HepG2 (cell line): ENCODE data around the gene TTLL11. TPM values are rescaled to one million over a fixed set of nuclear protein-coding genes. Genes with fewer than 3 reads are reported as not detected.

Experiments
- ATAC-seq: fragments of 200-7000 bp; cut with Tn5 transposase; 3 replicates; pipeline ENCODE4 v1.9.1; 2020; ENCODE audit warnings: mild to moderate bottlenecking, moderate library complexity
- BruUV-seq: library from RNA; stranded (reverse); fragments of 400-500 nt; replicated peaks from 2 replicates; lab custom pipeline; 2021; lab: Mats Ljungman, UMichigan
- CTCF ChIA-PET: fragments of 300-600 bp; formaldehyde crosslinking; extraction: SDS; loops from one replicate; lab custom pipeline; 2021; ENCODE audit warnings: low total read pairs, inconsistent platforms, low intra/inter-chr PET ratio; lab: Yijun Ruan, JAX
- POLR2A ChIA-PET: fragments of 350-600 bp; sonication (Branson Sonifier 250); formaldehyde crosslinking; loops from one replicate; lab custom pipeline; 2020; ENCODE audit warnings: antibody characterized with exemption, inconsistent platforms; lab: Yijun Ruan, JAX
- DNase-seq: peaks from one replicate; pipeline ENCODE4 v3.0.0-alpha.2; 2015; ENCODE audit warnings: low spot score
- FAIRE-seq: peaks from 3 replicates; lab custom pipeline; 2011; peaks lifted over from hg19 to GRCh38; lab: Jason Lieb, UNC
- H2AFZ ChIP-seq: one replicate; pipeline ENCODE4 v1.6.1; 2011; ENCODE audit warnings: low read length, inconsistent platforms
- H3K27ac ChIP-seq: fragments of 300-600 bp; 3 replicates; pipeline ENCODE4 v1.8.0; 2011; ENCODE audit warnings: mixed run types, mild to moderate bottlenecking, mixed read lengths, low read length, inconsistent platforms; ENCODE audit not compliant: insufficient read depth; ENCODE audit errors: extremely low read length
- H3K27me3 ChIP-seq, 2 experiments: fragments of 200-600 bp in 1 of 2; 2 replicates in 1 of 2; 3 replicates in 1 of 2; pipeline versions ENCODE4 v1.6.0 to v1.8.0; 2011; ENCODE audit warnings: low read length in 2 of 2, mild to moderate bottlenecking in 2 of 2, moderate library complexity in 2 of 2, inconsistent platforms in 1 of 2; ENCODE audit not compliant: insufficient read depth in 2 of 2, control insufficient read depth in 1 of 2
- H3K36me3 ChIP-seq, 2 experiments: fragments of 200-600 bp in 1 of 2; replicated peaks in 1 of 2; 2 replicates in 1 of 2; 3 replicates in 1 of 2; pipeline versions ENCODE4 v1.5.1 to v1.8.0; 2011; ENCODE audit warnings: low read length in 2 of 2, inconsistent platforms in 1 of 2; ENCODE audit not compliant: insufficient read depth in 2 of 2, control insufficient read depth in 1 of 2
- H3K4me1 ChIP-seq: 2 replicates; pipeline ENCODE4 v1.5.1; 2012; ENCODE audit warnings: low read length, inconsistent platforms; ENCODE audit not compliant: insufficient read depth
- H3K4me2 ChIP-seq: 2 replicates; pipeline ENCODE4 v1.6.0; 2011; ENCODE audit warnings: low read depth, low read length, inconsistent platforms
- H3K4me3 ChIP-seq, 3 experiments: fragments of 200-600 bp in 1 of 3; sonication (generic), shearing (Covaris generic) in 1 of 3; replicated peaks in 1 of 3; 2 replicates each; pipeline ENCODE4 v1.5.1; 2011 to 2016; ENCODE audit warnings: low read length in 3 of 3, inconsistent platforms in 2 of 3, low read depth in 2 of 3, mild to moderate bottlenecking in 2 of 3, control low read depth in 1 of 3, mixed read lengths in 1 of 3; ENCODE audit not compliant: insufficient read depth in 1 of 3
- H3K79me2 ChIP-seq: one replicate; pipeline ENCODE4 v1.6.1; 2011; ENCODE audit warnings: low read length, inconsistent platforms; ENCODE audit not compliant: insufficient read depth
- H3K9ac ChIP-seq: 2 replicates; pipeline ENCODE4 v1.6.0; 2011; ENCODE audit warnings: mild to moderate bottlenecking, low read depth, low read length, inconsistent platforms; ENCODE audit not compliant: insufficient read depth
- H3K9me3 ChIP-seq: 2 replicates; pipeline ENCODE4 v1.5.1; 2012; ENCODE audit warnings: mild to moderate bottlenecking, low read length
- H4K20me1 ChIP-seq: 2 replicates; pipeline ENCODE4 v1.6.0; 2011; ENCODE audit warnings: inconsistent platforms, mild to moderate bottlenecking, low read length, moderate library complexity; ENCODE audit not compliant: insufficient read depth
- ATRX ChIP-seq: sonication (generic); formaldehyde crosslinking; IDR thresholded peaks from 2 replicates; pipeline ENCODE4 v1.4.0; 2020; ENCODE audit warnings: missing genetic modification reagents, borderline replicate concordance
- BHLHE40 ChIP-seq: IDR thresholded peaks from 2 replicates; pipeline ENCODE4 v1.6.1; 2011; ENCODE audit warnings: low read length, improper control_type of control experiment
- HINFP ChIP-seq: sonication (generic); formaldehyde crosslinking; IDR thresholded peaks from 2 replicates; pipeline ENCODE4 v1.4.0; 2020; ENCODE audit warnings: low read depth, mild to moderate bottlenecking, missing genetic modification reagents
- KAT8 ChIP-seq: IDR thresholded peaks from 2 replicates; pipeline ENCODE4 v1.6.1; 2016; ENCODE audit warnings: missing genetic modification reagents, missing compliant biosample characterization
- MYPOP ChIP-seq: sonication (generic); formaldehyde crosslinking; IDR thresholded peaks from 2 replicates; pipeline ENCODE4 v1.8.1; 2023; ENCODE audit warnings: mild to moderate bottlenecking, moderate library complexity, missing genetic modification reagents
- PHB2 ChIP-seq: fragments of 450-650 bp; IDR thresholded peaks from 2 replicates; pipeline ENCODE4 v1.6.1; 2018; ENCODE audit not compliant: partially characterized antibody
- SP2 ChIP-seq: sonication (generic); formaldehyde crosslinking; IDR thresholded peaks from 2 replicates; pipeline ENCODE4 v1.5.1; 2020; ENCODE audit warnings: mild to moderate bottlenecking, missing genetic modification reagents
- ZNF629 ChIP-seq: sonication (generic); formaldehyde crosslinking; conservative IDR thresholded peaks from 2 replicates; pipeline ENCODE4 v1.5.0; 2020; ENCODE audit warnings: missing genetic modification reagents
- ZNF761 ChIP-seq: sonication (generic); formaldehyde crosslinking; conservative IDR thresholded peaks from 2 replicates; pipeline ENCODE4 v1.4.0; 2020; ENCODE audit warnings: mild to moderate bottlenecking, missing genetic modification reagents
- WGBS: methylation state at CpG from one replicate; pipeline ENCODE4 v1.1.6; 2017; ENCODE audit warnings: low lambda C conversion rate; 5-methylcytosine and 5-hydroxymethylcytosine counted together
- in situ Hi-C: cut with HindIII; loops from 2 replicates; pipeline ENCODE4 v1.10.0; 2017; ENCODE audit warnings: low pct_unique_long_range_greater_than_20kb; ENCODE audit not compliant: extremely low pct_ligation_motif_present
- intact Hi-C: fragments of 100-400 bp; cut with micrococcal nuclease; formaldehyde crosslinking; loops from one replicate; pipeline ENCODE4 v1.10.0; 2022; ENCODE audit not compliant: unreplicated experiment
- polyA plus RNA-seq, 8 experiments: library from polyadenylated mRNA; depleted of rRNA in 3 of 8; stranded (reverse) in 7 of 8; unstranded in 1 of 8; fragments of >200 nt; fragmentation: Illumina TruSeq in 4 of 8; extraction: Trizol in 4 of 8; gene quantifications; 2 replicates each; pipeline versions ENCODE4 v1.2.1 to v1.2.3, GENCODE V29; 2011 to 2016; ENCODE audit warnings: low read depth in 4 of 8, missing spikeins in 1 of 8, mixed read lengths in 1 of 8; ENCODE audit not compliant: insufficient read depth in 1 of 8
- total RNA-seq, 5 experiments: library from RNA; depleted of rRNA; stranded (reverse); fragments of >200 nt; fragmentation: Illumina TruSeq; extraction: Trizol; gene quantifications; 2 replicates each; pipeline ENCODE4 v1.2.3, GENCODE V29; 2016; ENCODE audit warnings: low read depth in 1 of 5

TTLL11 gene
- total and polyA plus RNA-seq, 2 of the 13 experiments (the other 11 are each of a cell fraction or from before 2014, with no cell fraction given): 4.5 to 5.2 TPM

GRCh38 chr9:121833061-121833460 lies 260.0 kb downstream of the TTLL11 start:
- ChIA-PET POLR2A (no interaction called here), CTCF (no interaction called here)
- Histone ChIP-seq H3K79me2 (no peaks in the 10 kb centered on the region), H3K4me2 (no peak overlapping the region), H3K9me3 (no peaks in the 10 kb centered on the region), H3K27me3 (peaks cover 3 to 18% of the 10 kb centered on the region in 2 experiments; a peak in 3 of 5 replicates), H3K4me3 (no peak overlapping the region), H3K36me3 (no peaks in the 10 kb centered on the region), H2AFZ (no peak overlapping the region), H3K4me1 (peaks cover 17% of the 10 kb centered on the region), H3K9ac (no peak overlapping the region), H4K20me1 (no peaks in the 10 kb centered on the region), H3K27ac (no peak overlapping the region)
- in situ Hi-C loops: no loop called here
- DNase-seq: no peak
- 75% methylated on average over 8 of the region's 9 CpGs for WGBS
- no peak for TF ChIP-seq BHLHE40
- TF ChIP-seq MYPOP: no peak
- TF ChIP-seq KAT8 (CRISPR knock-in tag): no peak
- TF ChIP-seq ZNF761 (CRISPR knock-in tag): no peak
- no peak for TF ChIP-seq SP2 (CRISPR knock-in tag)
- TF ChIP-seq ZNF629 (CRISPR knock-in tag): no peak
- TF ChIP-seq ATRX (CRISPR knock-in tag): no peak
- TF ChIP-seq PHB2: no peak
- TF ChIP-seq HINFP (CRISPR knock-in tag): no peak
- no peak for ATAC-seq
- no TSS peak for BruUV-seq
- intact Hi-C loops: no loop called here
- no peak for FAIRE-seq
